Lower lobe of right lung (tissue), 2 donors: ENCODE data around the gene CFAP206. TPM values are rescaled to one million over a fixed set of nuclear protein-coding genes. Genes with fewer than 3 reads are reported as not detected.
A peak's percentile ranks its signal among the peaks of the same experiment; 100 is the strongest.
"Not testable (repeated sequence)": the region's sequence is repeated elsewhere in the genome, so short reads cannot be mapped to it uniquely, and the experiment has no call there.

Experiments
- ATAC-seq, 2 donors: fragments of 200-7000 bp; cut with Tn5 transposase; one replicate each; pipeline ENCODE4 v1.9.1; 2020 to 2022; ENCODE audit warnings: mild to moderate bottlenecking in 2 of 2, moderate library complexity in 2 of 2
- DNase-seq: peaks from one replicate; pipeline ENCODE4 v3.0.0-alpha.2; 2020
- H3K27ac ChIP-seq: fragments of 200-600 bp; one replicate; pipeline ENCODE4 v1.8.0; 2022
- H3K27me3 ChIP-seq: fragments of 200-600 bp; one replicate; pipeline ENCODE4 v1.8.0; 2022; ENCODE audit warnings: low read depth
- H3K36me3 ChIP-seq: fragments of 200-600 bp; one replicate; pipeline ENCODE4 v1.8.0; 2022; ENCODE audit warnings: mild to moderate bottlenecking
- H3K4me1 ChIP-seq: fragments of 200-600 bp; one replicate; pipeline ENCODE4 v1.8.0; 2022
- H3K4me3 ChIP-seq: fragments of 200-600 bp; one replicate; pipeline ENCODE4 v1.8.0; 2022; ENCODE audit warnings: mild to moderate bottlenecking
- H3K9me3 ChIP-seq: fragments of 200-600 bp; one replicate; pipeline ENCODE4 v1.8.0; 2022
- CTCF ChIP-seq: fragments of 200-600 bp; IDR thresholded peaks from one replicate; pipeline ENCODE4 v1.8.0; 2022; ENCODE audit warnings: antibody characterized with exemption, mild to moderate bottlenecking
- intact Hi-C: fragments of 100-400 bp; cut with DNase I; formaldehyde crosslinking; loops from one replicate; pipeline ENCODE4 v1.11.0; 2022
- total RNA-seq: library from RNA; stranded (reverse); fragmentation: NEBNext Ultra II Directional; extraction: Animal tissue kit (Norgen Biotek cat#: 25700); gene quantifications from one replicate; pipeline ENCODE4 v1.2.1, GENCODE V29; 2021
- donor health status: DM: no; HTN: yes; CAD: no; lungs with severe emphysema.

CFAP206 gene
- total RNA-seq, 1 donor from 2014 or later, result 3.9 TPM

- Histone ChIP-seq H3K36me3 (no peaks in the 10 kb centered on the region), H3K4me3 (no peak overlapping the region), H3K27ac (no peak overlapping the region), H3K4me1 (peaks cover 12% of the 10 kb centered on the region), H3K27me3 (no peaks in the 10 kb centered on the region), H3K9me3 (no peaks in the 10 kb centered on the region)
- intact Hi-C loops, result no loop called here
- no peak for ATAC-seq
- TF ChIP-seq CTCF, result peak; percentile 13
- no peak for DNase-seq
These were observed 76.2 kb downstream of the CFAP206 start for GRCh38 chr6:87483929-87484328.

- Histone ChIP-seq H3K27me3 (no peaks in the 10 kb centered on the region), H3K4me1 (peaks cover 12% of the 10 kb centered on the region), H3K9me3 (no peaks in the 10 kb centered on the region), H3K4me3 (no peak overlapping the region), H3K36me3 (no peaks in the 10 kb centered on the region), H3K27ac (no peak overlapping the region)
- no peak for TF ChIP-seq CTCF
- intact Hi-C loops, result no loop called here
- DNase-seq (no peak), ATAC-seq (no peak)
These were observed 76.7 kb downstream of the CFAP206 start for GRCh38 chr6:87484491-87484890.

- TF ChIP-seq CTCF, result no peak
- ATAC-seq (no peak), DNase-seq (no peak)
- Histone ChIP-seq H3K9me3 (no peaks in the 10 kb centered on the region), H3K4me3 (no peak overlapping the region), H3K4me1 (peaks cover 8% of the 10 kb centered on the region), H3K27ac (no peak overlapping the region), H3K36me3 (peaks cover 10% of the 10 kb centered on the region), H3K27me3 (no peaks in the 10 kb centered on the region)
- intact Hi-C loops, result no loop called here
These were observed 79.8 kb downstream of the CFAP206 start for GRCh38 chr6:87487555-87487954.

- DNase-seq, H3K27me3 ChIP-seq, H3K27ac ChIP-seq, intact Hi-C loops, ATAC-seq, H3K4me3 ChIP-seq, H3K4me1 ChIP-seq, H3K9me3 ChIP-seq, H3K36me3 ChIP-seq: not testable (repeated sequence)
These were observed 81.6 kb downstream of the CFAP206 start for GRCh38 chr6:87489326-87489725.

GRCh38 chr6:87494761-87495422 is 87.1 kb downstream of the CFAP206 start:
- Histone ChIP-seq H3K27me3 (no peaks in the 10 kb centered on the region), H3K4me1 (peaks cover 4% of the 10 kb centered on the region), H3K36me3 (peaks cover 20% of the 10 kb centered on the region), H3K27ac (no peak overlapping the region), H3K4me3 (no peak overlapping the region), H3K9me3 (no peaks in the 10 kb centered on the region)
- intact Hi-C loops, result no loop called here
- TF ChIP-seq CTCF, result no peak
- ATAC-seq (no peak), DNase-seq (no peak)

- DNase-seq, result no peak
- no peak overlapping the region for H3K4me3 ChIP-seq
- no peak for ATAC-seq
- no peaks in the 10 kb centered on the region for H3K27me3 ChIP-seq
- peaks cover 38% of the 10 kb centered on the region for H3K36me3 ChIP-seq
- no peak for TF ChIP-seq CTCF
- H3K27ac ChIP-seq, result no peak overlapping the region
- no peaks in the 10 kb centered on the region for H3K9me3 ChIP-seq
- intact Hi-C loops, result no loop called here
- no peaks in the 10 kb centered on the region for H3K4me1 ChIP-seq
These were observed 90.3 kb downstream of the CFAP206 start for GRCh38 chr6:87498048-87498447.
